ENCODE data around the gene HLA-DPA1.

HLA-DPA1 gene

DNA sequence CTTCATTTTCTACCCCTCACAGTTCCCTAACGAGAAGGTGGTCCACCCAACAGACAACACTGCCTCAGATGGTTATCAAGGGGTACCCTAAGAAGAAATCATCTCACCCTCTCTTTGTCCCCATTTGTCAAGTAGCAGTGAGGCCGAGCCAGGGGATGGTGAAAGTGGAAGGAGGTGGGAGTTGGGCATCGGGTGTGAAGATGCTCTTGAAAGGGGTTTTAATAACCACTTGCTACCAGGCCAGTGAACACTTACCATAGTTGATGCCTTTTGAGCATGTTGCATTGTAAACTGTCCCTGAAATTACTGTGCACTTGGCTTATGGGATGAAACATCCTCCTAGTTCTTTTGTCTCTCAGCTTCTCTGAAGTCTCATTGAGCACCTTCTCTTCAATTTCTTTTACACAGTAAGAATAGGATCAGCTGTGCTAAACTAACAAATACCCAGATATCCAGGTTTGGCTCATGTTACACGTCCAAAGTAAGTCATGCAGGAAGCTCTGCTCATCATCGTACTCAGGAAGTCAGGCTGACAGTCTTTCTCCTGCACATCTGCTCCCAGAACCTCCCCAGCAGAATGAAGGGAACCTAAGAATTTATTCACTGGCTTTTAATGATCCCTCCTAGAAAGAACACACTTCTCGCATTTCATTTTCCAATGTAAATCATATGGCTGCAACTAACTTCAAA lies 15.6 kb upstream of the HLA-DPA1 start:
- in situ Hi-C loops (cut with MboI; ENCODE audit: low sequenced_read_pairs): no loop called here

DNA sequence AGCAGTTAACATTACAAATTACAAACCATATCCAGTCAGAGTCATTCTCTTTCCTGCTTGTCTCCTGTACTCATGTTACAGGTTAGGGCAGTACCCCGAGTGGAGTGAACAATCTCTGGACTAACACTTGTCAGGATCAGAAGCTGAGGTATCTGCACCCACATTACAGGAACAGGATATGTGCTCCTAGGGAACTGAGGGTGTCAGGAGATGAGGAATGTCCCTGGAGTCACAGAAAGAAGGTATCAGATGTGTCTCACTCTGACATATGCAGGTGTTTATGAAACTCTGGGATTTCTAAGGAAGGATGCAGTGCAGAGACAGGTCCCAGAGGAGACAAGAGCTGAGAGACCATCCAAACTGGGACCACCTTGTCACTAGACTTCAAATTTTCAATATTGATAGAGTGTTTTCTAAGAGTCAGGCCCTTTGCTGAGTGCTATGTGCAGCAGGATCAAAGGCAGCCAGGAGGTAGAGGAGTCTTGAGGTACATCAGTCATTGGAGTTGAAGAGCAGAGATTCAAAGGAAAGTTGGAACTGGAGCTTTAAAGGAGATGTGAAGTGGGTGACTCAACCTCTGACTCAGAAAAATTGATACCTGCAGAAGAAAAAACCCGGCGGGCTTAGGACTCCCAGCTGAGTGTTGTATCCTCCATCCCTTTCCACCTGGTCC lies 14.9 kb upstream of the HLA-DPA1 start:
- in situ Hi-C loops (cut with MboI; ENCODE audit: low sequenced_read_pairs): no loop called here

GRCh38 chr6:33085627-33086026 lies 12.2 kb upstream of the HLA-DPA1 start:
- in situ Hi-C loops (cut with MboI; ENCODE audit: low sequenced_read_pairs): no loop called here

- in situ Hi-C loops (cut with MboI; ENCODE audit: low sequenced_read_pairs): no loop called here
Measured at GRCh38 chr6:33082702-33083101, 9.3 kb upstream of the HLA-DPA1 start.

DNA sequence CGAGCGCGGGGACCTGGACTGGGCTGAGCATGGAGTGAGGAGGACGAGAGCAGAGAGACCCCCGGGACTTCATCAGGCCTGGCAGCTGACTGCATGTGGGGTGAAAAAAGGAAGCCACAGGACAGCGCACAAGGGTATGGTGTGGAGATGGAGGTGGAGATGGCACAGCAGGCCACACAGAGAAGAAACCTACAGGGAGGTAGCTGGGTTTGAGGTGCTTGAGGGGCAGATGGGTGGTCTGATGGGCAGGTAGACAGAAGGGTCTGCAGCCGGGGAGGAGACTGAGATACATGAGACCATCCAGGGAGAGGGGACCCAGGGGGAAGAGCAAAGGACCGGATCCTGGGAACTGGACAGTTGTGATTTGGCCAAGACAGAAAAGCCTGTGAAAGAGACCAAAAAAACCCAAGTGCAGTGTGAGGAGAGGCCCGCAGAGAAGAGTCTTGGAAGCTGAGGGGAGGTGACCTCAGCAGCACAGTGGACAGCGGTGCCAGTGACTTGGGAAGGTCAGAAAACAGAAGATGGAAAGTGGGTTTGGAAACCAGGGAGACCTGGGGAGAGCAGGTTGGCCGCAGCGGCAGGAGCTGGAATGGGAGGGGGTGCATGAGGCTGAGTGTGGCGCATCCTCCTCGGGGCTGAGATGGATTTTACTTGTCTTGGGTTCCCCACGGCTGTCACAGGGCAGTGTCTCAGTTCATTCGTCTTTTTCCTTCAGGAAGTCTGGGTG lies 7.8 kb upstream of the HLA-DPA1 start:
- in situ Hi-C loops (cut with MboI; ENCODE audit: low sequenced_read_pairs): no loop called here

DNA sequence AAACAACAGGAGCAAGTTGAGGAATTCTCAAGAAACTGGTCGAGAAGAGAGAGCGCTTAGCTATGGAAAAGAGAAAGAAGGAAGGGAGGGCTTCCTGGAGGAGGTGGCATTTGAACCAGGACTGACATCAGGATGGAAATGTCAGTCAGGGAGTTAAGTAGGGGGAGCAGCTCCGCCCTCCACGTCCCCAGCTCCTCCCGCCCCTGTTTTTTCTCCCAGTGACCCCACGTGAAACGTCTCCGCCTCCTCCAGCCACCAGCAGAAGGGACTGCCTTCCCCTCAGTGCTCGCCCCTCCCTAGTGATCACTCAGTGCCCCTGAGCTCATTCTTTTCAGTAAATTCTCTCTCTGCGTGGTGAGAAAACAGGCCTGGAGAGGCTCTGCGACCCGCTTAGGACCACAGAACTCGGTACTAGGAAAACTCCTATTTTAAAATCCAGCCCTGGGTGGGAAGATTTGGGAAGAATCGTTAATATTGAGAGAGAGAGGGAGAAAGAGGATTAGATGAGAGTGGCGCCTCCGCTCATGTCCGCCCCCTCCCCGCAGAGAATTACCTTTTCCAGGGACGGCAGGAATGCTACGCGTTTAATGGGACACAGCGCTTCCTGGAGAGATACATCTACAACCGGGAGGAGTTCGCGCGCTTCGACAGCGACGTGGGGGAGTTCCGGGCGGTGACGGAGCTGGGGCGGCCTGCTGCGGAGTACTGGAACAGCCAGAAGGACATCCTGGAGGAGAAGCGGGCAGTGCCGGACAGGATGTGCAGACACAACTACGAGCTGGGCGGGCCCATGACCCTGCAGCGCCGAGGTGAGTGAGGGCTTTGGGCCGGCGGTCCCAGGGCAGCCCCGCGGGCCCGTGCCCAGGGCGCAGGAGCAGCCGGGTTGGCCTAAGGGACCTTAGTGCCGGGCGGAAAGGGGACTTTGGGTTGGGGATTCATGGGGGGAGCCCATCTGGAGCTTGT lies 7.0 kb upstream of the HLA-DPA1 start:
- in situ Hi-C loops (cut with MboI; ENCODE audit: low sequenced_read_pairs): no loop called here

DNA sequence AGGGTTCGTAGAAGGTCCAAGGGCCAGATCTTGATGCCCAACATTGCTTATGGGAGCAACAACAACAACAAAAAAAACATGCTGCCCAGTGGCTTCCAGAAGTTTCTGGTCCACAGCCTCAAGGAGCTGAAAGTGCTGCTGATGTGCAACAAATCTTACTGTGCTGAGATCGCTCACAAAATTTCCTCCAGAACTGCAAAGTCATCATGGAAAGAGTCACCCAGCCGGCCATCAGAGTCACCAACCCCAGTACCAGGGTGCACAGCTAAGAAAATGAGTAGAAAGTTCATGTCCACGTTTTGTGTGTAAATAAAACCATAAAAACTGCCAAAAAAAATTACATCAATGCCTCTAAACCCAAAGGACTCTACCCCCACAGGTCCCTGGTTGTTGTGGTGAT lies 6.1 kb upstream of the HLA-DPA1 start:
- in situ Hi-C loops (cut with MboI; ENCODE audit: low sequenced_read_pairs): no loop called here

- in situ Hi-C loops (cut with MboI; ENCODE audit: low sequenced_read_pairs): no loop called here
Measured at GRCh38 chr6:33078919-33079521, 5.6 kb upstream of the HLA-DPA1 start.

DNA sequence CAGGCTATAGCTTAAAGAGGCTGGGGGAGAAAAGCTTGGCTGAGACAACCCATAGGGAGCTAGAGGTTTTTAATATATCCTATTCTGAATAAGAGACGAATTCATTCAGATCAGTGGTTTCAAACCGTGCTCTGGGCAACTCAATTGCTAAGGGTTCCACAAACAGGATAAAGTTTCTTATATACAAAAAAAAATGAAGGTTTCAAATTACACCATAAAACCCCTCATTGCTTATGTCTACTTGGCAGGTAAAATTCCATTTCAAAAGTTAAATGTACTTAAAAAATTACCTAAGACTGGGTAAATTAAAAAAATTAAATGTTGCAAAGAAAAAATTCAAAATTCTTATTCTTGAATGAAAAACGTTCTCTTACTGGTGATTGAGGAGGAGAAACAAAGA lies 5.0 kb upstream of the HLA-DPA1 start:
- in situ Hi-C loops (cut with MboI; ENCODE audit: low sequenced_read_pairs): no loop called here

GRCh38 chr6:33077908-33078307 lies 4.5 kb upstream of the HLA-DPA1 start:
- in situ Hi-C loops (cut with MboI; ENCODE audit: low sequenced_read_pairs): no loop called here

- in situ Hi-C loops (cut with MboI; ENCODE audit: low sequenced_read_pairs): no loop called here
Measured at GRCh38 chr6:33076406-33076934, 3.0 kb upstream of the HLA-DPA1 start.

DNA sequence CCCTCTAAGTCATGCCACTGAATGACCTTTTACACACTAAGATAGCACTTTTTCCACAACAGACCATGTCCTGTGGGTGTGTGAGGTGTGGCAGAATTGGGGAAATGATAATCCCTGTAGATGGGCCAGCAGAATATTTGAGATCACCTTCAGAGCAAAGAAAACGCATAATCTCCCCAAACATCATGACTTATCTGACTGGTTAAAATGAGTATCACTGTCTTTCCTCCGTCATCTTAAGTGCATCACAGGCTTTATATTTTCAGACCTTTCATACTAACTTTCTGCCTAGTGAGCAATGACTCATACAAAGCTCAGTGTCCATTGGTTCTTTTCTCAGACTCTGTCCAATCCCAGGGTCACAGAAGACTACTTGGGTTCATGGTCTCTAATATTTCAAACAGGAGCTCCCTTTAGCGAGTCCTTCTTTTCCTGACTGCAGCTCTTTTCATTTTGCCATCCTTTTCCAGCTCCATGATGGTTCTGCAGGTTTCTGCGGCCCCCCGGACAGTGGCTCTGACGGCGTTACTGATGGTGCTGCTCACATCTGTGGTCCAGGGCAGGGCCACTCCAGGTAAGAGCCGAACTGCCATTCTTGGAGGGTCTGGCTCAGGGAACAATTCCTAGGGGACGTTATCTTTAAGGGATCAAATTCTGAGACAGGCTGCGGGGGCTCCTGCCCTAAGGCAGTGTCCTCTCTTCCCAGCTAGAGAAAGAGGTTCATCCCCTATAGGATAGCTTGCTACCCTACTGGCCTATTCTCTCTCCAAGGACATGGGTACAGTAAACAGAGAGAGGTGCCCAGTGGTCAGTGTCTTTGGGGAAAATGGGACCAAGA lies 2.3 kb upstream of the HLA-DPA1 start, which contains the start of gene HLA-DPB1:
Gene HLA-DPB1 (plus strand): TSS at position 423 of the 838 bp plus-strand sequence. CDS start 52 bp downstream, at position 475.
- in situ Hi-C loops (cut with MboI; ENCODE audit: low sequenced_read_pairs): no loop called here

GRCh38 chr6:33075208-33075567 lies 1.7 kb upstream of the HLA-DPA1 start:
- in situ Hi-C loops (cut with MboI; ENCODE audit: low sequenced_read_pairs): no loop called here

GRCh38 chr6:33072508-33073100 lies 845 bp downstream of the HLA-DPA1 start:
- in situ Hi-C loops (cut with MboI; ENCODE audit: low sequenced_read_pairs): no loop called here

DNA sequence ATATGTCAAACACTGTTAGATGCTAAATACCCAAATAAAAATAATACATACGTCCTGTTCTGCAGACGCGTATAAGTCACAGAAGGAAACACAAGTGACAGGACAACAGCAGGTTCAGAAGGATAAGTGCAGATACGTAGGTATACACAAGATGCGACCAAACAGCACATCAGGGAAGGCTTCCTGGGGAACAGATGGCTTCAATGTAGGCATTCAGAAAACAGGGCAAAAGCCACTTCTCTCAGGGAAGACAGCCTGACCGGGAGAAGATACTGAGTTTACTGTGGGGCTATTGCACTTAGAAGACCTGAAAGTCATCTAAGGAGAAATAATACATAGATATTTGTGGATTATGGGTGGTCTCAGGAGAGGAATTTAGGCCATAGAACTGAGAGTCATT lies 1.9 kb downstream of the HLA-DPA1 start:
- in situ Hi-C loops (cut with MboI; ENCODE audit: low sequenced_read_pairs): no loop called here

- in situ Hi-C loops (cut with MboI; ENCODE audit: low sequenced_read_pairs): no loop called here
Measured at GRCh38 chr6:33070909-33071308, 2.5 kb downstream of the HLA-DPA1 start.

DNA sequence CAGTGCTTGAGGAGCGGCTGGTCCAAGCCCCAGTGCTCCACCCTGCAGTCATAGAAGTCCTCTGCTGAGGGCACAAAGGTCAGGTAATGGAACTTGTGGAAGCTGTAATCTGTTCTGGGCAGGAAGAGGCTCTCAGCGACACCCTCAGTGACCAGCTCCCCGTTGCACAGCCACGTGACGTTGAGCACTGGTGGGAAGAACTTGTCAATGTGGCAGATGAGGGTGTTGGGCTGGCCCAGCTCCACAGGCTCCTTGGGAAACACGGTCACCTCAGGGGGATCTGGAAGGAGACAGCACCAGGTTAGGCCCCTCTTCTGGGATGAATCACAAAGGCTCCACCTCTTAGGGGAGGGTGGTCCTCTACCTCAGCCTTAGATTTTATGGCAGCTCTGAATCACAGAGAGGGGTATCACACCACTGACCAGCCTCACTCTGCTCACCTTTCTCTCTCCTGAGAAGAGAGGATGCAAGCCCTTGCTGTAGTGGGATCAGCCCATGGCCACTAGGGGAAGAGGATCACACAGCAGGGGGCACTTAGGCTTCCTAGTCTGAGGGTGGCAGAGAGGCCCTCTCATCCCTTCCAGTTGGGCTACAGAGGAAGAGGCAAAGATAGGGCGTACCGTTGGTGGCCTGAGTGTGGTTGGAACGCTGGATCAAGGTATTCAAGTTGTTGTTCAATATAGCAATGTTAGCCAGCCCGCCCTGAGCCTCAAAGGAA lies 4.3 kb downstream of the HLA-DPA1 start:
- in situ Hi-C loops (cut with MboI; ENCODE audit: low sequenced_read_pairs): no loop called here

GRCh38 chr6:33066917-33067521 lies 6.4 kb downstream of the HLA-DPA1 start:
- in situ Hi-C loops (cut with MboI; ENCODE audit: low sequenced_read_pairs): no loop called here
